HCT116 (cell line): ENCODE data around the gene SUOX. TPM values are rescaled to one million over a fixed set of nuclear protein-coding genes. Genes with fewer than 3 reads are reported as not detected.

Experiments used
- total RNA-seq: library from RNA; stranded (reverse); gene quantifications from one replicate; pipeline ENCODE4 v1.2.1, GENCODE V29; 2021; ENCODE audit not compliant: unreplicated experiment

Gene SUOX
- total RNA-seq, 1 experiment from 2014 or later = 18.0 TPM

Other genes with a start within 250 kb of the SUOX start
- gene SARNP, start 179.6 kb upstream of the SUOX start, total RNA-seq = 82.4 TPM
- gene ORMDL2, start 179.2 kb upstream of the SUOX start, total RNA-seq = 25.5 TPM
- 39.2 TPM for gene DNAJC14, start 167.7 kb upstream of the SUOX start, total RNA-seq
- 2.3 TPM for gene MMP19, start 154.3 kb upstream of the SUOX start, total RNA-seq
- 24.8 TPM for gene PYM1, start 69.4 kb upstream of the SUOX start, total RNA-seq
- 58.3 TPM for gene DGKA, start 66.1 kb upstream of the SUOX start, total RNA-seq
- gene PMEL, start 31.2 kb upstream of the SUOX start, total RNA-seq = 5.8 TPM
- gene CDK2, start 30.4 kb upstream of the SUOX start, total RNA-seq = 90.9 TPM
- 44.5 TPM for gene RAB5B, start 23.2 kb upstream of the SUOX start, total RNA-seq
- 8.5 TPM for gene IKZF4, start 23.8 kb downstream of the SUOX start, total RNA-seq
- gene RPS26, start 44.6 kb downstream of the SUOX start, total RNA-seq = 70.2 TPM
- gene ERBB3, start 82.9 kb downstream of the SUOX start, total RNA-seq = 39.7 TPM
- 302 TPM for gene PA2G4, start 107.3 kb downstream of the SUOX start, total RNA-seq
- gene RPL41, start 119.4 kb downstream of the SUOX start, total RNA-seq = 4,327 TPM
- gene ZC3H10, start 121.0 kb downstream of the SUOX start, total RNA-seq = 8.7 TPM
- gene ESYT1, start 131.0 kb downstream of the SUOX start, total RNA-seq = 80.9 TPM
- 94.3 TPM for gene MYL6B, start 155.3 kb downstream of the SUOX start, total RNA-seq
- gene MYL6, start 161.1 kb downstream of the SUOX start, total RNA-seq = 554 TPM
- gene SMARCC2, start 192.2 kb downstream of the SUOX start, total RNA-seq = 99.7 TPM
- 40.6 TPM for gene RNF41, start 224.6 kb downstream of the SUOX start, total RNA-seq
- gene NABP2, start 227.1 kb downstream of the SUOX start, total RNA-seq = 52.9 TPM
- gene SLC39A5, start 232.8 kb downstream of the SUOX start, total RNA-seq = 0.66 TPM